SW480 (cell line): ENCODE results near the gene GSTO1.
A peak's percentile ranks its signal among the peaks of the same experiment; 100 is the strongest.

ENCODE experiments used
- DNase-seq: peaks from one replicate; pipeline ENCODE4 v3.0.0-alpha.2; 2016; ENCODE audit warnings: low spot score

GSTO1 gene

DNA sequence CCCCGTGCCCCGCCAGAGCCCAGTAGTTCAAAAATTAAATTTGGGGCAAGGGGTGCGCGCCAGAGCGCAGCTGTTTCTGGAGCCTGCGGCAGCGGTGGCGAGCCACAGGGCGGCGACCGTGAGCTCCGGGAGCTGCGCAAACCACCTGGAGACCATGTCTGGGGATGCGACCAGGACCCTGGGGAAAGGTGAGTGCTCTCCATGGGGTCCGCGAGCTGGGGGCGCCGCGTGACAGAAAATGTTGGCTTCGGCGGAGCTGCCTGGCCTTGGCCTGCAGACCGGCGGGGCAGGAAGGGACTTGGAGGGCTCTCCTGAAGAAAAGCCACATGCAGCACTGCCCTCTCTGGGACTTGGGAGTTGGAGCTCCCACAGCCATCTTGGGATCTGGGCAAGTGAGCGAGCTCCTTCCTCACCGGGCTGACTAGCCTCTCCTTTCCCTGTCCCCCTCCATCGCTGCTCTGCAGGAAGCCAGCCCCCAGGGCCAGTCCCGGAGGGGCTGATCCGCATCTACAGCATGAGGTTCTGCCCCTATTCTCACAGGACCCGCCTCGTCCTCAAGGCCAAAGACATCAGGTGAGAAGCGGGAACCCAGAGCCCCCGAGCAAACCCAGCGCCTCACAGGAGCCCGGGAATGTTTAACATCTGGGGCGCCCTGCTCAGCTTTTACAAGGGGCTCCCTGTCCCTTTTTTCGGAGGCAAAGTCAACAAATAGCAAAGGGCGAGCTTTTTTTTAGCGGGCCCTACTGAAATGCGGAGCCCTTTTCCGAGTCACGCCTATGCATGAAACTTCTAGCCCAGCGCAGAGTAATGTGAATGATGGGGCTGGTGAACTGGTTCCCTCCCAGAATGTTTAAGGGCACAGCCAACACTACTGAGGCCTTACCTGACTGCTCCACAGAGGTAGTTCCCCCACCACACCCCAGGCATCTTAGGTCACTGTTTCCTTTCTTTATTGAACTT is 20.4 kb downstream of the GSTO1 start:
- DNase-seq = peak; percentile 55

DNA sequence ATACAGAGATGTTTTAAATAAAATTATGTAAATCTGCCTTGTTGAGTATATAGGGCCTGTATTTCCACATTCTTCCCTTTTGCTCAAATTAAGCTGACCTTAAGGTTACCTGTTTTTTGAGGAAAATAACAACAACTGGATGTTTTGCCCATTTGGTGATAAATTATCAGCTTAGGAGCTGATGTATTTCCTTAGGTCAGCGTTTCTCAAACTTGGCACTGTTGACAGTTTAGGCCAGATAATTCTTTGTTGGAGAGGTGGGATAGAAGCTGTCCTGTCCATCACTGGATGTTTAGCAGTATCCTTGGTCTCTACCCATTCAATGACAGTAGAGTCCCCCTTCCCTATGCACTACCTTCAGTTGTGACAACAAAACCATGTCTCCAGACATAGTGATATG is 21.5 kb downstream of the GSTO1 start:
- no peak for DNase-seq

DNA sequence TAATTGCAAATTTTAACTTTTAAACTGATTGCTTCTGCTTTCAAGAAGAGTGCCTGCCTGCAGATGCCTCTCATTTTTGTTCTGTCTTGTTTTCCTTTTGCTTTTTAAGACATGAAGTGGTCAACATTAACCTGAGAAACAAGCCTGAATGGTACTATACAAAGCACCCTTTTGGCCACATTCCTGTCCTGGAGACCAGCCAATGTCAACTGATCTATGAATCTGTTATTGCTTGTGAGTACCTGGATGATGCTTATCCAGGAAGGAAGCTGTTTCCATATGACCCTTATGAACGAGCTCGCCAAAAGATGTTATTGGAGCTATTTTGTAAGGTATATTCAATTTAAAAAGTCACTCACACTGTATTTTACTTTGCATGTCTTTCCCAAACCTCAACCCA is 23.1 kb downstream of the GSTO1 start:
- DNase-seq = no peak

DNA sequence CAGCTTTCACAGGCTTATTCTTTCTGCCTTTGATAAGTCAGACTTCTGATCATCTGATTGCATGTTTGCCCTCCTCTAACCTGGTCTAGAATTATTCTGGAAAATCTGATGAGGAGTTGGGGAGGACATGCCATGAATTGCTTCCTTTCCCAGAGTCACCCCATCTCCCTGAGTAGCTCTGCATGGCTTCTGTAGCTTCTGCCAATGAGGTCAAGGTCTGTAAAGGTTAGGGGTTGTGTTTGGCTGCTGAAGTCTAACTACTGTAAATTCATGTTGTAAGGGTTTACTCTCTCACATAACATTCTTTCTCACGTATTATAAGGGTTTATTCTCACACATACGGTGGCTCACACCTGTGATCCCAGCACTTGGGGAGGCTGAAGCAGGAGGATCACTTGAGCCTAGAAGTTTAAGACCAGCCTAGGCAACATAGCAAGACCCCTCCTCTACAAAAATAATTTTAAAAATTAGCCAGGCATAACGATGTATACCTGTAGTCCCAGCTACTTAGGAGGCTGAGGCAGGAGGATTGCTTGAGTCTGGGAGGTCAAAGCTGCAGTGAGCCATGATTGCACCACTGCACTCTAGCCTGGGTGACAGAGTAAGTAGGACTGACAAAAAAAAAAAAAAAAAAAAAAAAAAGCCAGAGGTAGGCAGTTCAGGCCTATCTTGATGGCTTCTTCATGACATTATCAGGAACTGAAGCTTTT is 25.0 kb downstream of the GSTO1 start:
- DNase-seq = no peak

DNA sequence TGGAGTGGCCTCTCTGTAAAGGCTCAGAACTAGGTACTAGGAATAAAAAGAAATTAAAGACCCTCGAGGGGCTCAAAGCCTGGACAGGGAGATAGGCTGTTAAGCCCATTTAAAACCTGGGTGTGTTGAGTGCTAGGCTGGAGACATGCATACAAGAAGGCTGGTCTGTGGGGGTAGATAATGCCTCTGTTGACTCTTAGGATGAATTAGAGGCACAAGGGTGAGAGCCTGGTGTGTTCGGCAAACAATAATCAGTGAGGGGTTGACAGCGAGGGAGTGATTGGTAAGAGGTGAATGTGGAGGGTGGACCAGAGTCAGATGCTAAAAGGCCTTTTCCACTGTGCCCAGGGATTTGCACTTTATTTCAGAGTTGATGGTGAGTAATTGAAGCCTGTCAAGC is 27.0 kb downstream of the GSTO1 start:
- DNase-seq = no peak

DNA sequence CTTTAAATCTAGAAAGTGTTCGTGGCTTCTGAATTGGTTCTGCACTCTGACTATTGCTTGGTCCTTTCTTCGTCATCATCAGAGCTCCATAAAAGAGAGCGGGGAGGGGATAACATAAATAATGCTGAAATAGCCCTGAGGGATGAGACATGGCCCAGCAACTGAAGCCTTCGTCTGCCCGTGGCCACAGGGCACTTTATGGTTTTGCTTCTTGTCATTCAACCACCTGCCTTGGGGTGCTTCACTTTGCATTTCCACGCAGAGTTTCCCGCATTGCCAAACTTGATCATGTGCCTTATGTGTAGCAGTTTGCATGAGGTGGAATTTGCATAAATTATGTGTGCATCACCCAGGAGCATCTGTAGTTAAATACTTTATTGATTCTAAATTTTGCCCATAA is 30.2 kb downstream of the GSTO1 start:
- DNase-seq = no peak

DNA sequence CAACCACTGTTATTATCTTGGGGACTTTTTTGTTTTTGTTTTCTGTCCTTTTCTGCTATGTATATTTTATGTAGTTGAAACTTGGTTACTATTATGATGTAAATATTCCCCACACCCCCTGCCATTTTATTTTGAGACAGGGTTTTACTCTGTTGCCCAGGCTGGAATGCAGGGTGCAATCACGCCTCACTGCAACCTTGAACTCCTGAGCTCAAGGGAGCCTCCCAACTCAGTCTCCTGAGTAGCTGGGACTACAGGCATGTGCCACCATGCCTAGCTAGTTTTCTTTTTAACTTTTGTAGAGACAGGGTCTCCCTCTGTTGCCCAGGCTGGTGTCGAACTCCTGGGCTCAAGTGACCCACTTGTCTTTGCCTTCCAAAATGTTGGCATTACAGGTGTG is 32.2 kb downstream of the GSTO1 start:
- DNase-seq = no peak

DNA sequence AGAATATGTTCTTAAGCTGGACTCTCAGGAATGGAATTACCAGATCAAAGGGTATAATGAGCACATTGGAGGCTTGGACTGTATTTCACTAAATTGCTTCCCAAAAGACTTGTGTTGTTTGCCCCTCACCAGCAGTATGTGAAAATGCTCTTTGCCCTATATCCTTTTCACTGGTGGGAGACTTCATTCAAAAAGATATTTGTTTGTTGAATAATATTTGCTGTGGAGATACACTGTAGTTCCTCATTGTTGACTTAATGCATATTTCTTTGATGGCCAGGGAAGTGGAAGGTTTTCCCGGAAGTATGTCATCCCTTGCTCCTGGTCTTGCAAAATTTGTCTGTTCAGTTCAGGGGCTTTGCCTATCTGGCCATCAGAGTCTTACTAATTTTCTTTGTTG is 33.7 kb downstream of the GSTO1 start:
- no peak for DNase-seq

DNA sequence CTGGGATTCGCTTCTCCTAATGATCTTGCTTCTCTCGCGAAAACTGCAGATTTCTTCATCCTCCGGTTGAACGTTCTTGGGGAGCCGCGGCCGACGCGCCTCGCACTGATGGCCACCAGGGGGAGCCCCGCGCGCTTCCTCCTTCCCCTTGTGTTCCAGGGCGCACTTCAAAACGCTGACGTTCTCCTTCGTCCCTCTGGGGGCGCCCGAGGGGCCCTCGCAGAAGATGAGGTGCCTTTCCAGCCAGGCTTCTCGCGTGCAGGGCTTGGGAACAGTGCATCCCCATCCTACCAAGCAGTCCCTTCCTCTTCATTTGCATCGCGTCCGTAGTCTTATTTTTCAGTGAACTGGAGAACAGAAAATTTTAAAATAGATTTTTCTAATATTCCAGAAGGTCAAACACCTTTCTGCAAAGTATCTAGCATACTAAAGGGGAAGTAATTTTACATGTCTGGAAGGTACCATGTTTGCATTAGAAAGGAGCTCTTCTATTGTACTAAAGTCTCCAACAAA is 36.8 kb downstream of the GSTO1 start:
- DNase-seq = peak; percentile 85

DNA sequence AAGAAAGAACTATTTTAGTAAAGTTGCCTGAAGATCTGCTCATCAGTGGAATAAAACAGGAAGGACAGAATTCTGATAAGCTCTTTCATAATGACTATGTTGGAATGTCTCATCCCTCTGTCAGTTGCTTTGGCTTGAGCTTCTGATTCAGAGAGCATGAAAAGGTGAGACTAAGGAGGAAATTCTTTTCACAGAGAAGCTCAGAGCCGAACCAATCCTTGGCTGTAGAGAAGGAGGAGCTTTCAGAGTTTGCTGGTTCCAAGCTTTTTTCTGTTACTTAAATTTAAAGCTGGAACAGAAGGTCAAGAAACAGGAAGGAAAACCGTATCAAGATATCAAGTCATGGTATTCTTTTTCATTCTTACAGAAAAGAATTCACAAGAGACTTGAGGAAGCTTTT is 38.3 kb downstream of the GSTO1 start:
- no peak for DNase-seq

DNA sequence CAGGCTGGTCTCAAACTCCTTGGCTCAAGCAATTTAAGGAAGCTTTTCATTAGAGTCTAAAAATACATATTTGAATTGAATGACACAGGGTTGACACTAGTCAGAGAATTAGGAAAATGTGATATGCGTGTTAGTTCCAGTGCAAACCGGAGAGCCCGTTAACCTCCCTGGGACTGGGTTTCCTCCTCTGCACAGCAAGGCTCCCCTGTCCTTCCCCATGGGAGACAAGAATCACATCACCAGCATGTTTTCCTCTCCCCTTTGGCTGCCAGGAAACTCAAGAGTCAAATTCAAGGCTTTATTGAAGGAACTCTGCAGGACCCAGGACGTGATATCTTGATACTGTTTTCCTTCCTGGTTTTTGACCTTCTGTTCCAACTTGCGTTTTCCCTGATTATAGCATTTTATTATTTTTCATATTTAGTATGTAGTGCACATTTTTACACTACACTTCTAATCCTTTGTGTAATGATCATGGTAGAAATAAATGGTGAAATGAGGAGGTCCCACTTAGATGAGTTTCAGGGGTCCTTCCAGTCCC is 39.2 kb downstream of the GSTO1 start:
- no peak for DNase-seq

DNA sequence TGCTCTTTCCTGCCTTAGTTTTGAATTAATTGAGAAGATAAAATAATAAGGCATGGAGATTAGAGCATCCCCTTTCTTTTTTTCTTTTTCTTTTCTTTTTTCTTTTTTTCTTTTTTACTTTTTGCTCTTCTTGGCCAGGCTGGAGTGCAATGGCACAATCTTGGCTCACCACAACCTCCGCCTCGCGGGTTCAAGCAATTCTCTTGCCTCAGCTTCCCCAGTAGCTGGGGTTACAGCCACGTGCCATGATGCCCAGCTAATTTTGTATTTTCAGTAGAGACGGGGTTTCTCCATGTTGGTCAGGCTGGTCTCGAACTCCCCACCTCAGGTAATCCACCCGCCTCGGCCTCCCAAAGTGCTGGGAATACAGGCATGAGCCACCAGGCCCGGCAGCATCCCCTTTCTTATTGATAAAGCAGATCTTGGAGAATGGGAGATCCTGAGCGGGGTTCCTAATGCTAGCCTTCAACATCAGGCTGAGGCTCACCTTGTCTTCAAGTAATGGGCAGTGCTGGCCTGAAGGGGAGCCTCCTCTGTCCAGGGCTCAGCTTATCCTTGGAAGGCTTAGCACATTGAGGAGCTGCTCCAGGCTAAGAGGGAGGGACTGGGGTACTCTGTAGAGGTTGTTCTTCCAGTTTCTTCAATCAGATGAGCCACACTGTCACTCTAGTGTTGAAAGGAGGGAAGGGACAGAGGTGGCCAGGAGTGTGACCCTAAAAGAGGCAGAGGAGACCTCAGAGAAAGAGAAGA is 42.2 kb downstream of the GSTO1 start:
- DNase-seq = no peak

DNA sequence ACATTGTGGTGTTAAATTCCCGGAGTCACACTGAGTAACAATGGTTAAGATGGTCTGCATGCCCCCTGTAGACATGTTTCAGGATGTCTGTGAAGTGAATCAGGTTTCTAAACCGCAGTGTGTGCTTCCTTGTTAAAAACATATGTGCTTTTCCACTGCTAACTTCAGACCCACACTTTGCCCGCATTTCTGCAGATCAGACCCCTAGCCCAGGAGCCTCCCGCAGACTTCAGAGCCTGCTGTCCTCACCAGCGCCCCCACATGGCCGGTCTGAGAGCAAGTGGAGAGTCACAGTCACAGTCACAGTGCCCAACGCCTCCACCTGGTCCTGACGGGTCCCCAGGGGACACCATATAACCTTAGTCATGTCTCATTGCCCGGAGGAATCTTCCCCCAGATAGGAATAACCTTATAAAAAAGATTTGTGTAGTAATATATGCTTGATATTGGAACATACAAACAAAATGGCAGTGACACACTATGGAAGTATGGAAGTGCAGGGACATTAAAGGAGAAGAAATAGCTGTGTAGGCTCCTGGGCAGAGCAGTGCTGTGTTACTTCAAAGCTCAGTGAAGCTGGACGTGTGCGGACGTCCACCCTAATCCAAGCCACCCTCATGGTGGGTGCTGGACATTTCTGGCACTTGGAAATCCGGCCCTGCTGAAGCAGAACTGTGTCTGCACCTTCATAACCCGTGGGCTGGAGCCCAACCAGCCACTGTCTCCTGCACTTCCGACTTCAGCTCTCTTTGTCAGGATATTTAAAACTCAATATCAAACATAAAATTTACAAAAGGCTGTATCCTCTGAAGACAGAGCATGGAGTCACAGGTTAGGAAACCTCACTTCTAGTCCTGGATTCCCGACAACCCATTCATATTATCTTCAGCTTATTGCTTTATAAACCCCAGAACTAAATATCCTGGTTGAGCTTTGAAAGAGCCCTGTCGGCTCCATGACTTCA is 43.3 kb downstream of the GSTO1 start:
- no peak for DNase-seq

DNA sequence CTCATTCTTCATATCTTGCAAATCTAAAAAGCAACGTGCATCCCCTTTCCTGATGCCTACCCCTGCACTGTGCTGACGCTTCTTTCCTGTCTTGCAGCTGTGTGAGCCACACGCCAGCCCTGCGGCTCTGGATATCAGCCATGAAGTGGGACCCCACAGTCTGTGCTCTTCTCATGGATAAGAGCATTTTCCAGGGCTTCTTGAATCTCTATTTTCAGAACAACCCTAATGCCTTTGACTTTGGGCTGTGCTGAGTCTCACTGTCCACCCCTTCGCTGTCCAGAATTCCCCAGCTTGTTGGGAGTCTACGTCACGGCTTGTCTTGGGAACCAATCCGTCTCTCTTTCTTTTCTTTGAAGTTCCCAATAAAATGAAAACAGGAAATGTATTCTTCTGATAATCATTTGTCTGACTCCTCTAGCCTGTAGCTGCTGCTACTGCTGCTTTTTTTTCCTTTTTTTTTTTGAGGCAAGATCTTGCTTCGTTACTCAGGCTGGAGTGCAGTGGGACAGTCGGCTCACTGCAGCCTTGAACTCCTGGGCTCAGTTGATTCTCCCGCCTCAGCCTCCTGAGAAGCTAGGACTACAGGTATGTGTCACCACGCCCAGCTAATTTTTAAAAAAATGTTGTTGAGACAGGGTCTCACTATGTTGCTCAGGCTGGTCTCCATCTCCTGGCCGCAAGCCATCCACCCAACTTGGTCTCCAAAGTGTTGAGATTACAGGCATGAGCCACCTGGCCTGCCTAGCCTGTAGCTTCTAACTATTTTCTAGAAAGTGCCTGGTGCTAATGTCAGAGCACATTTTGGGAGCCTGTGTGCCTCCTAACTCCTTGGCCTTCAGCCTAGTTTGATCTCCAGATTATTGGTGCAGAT is 44.6 kb downstream of the GSTO1 start:
- no peak for DNase-seq

DNA sequence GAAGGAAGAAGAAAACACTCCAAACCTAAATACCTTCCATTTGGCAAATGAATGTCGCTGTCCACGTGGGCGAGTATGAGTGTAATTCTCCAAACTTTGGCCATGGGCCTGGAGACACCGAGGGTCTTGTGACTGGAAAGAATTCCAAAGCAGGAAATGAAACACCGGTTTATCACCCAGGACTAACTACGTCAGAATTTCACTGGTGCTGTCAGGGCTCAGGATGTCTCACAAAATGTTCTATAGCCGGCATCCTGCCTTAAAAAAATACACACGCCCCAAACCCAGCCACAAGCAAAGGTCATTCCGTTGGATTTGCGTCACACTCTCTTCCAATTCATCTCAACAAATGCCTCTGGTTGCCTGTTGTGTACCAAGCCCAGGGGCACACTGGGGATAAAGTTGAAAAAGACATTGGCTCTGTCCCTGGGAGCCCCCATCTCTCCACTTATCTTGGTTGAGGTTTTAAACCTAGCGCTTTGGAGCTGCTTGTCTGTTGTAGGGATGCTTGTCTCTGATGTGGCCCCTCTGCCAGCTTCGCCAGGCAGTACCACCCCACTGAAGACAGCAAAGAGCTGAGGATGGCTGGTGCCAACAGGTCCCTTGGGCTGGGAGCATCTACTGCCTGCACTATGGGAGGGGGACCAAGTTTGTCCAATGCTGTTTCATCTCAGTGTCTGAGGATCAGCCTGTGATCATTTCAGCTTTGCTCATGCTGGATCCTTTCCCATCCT is 45.5 kb downstream of the GSTO1 start:
- DNase-seq = no peak

DNA sequence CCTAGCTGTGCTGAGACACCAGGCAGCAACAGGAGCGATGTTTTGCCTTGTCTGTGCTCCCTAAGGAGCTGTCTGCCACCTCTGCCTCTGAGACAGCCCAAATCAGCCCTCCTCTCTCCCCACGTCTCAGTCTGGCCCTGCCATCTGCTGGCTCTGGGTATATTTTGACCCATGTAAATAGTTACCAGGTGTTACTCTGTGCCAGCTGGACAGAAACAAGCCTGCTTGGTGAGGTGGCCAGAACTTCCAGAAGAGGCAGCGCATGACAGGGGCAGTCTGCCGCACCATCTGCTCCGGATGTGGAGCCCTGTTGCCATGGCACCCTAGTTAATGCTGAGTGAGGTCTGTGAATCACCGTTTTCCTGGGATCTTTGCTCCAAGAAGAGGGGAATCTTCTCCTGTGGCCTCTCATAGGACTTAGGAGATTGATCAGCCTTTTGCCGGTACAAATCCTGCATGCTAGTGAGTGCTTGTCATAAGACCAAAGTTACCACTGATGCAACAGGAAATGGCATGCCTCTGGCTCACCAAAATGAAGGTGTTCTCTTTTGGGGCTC is 46.1 kb downstream of the GSTO1 start:
- DNase-seq = peak; percentile 36

DNA sequence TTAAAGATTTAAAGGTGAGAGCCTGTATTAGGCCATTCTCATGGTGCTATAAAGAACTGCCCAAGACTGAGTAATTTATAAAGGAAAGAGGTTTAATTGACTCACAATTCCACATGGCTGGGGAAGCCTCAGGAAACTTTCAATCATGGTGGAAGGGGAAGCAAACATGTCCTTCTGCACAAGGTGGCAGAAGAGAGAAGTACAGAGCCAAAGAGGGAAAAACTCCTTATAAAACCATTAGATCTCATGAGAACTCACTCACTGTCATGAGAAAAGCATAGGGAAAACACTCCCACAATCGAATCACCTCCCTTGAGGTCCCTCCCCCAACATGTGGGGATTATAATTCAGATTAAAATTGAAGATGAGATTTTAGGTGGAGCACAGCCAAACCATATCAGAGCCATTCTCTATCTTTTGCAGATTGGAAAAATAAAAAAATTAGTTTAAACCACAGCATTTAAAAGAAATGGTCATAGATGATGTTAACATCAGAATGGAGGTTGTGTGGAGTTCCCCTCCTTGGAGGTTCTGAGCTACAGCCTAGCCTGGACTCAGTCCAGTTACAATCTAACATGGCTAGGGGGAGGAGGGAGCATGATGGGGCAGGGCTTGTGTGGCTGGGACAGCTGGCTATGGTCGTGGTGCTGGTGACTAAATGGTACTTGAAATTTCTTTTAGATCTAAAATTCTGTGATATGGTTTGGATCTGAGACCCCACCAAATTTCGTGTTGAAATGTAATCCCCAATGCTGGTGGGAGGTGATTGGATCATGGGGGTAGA is 47.4 kb downstream of the GSTO1 start:
- DNase-seq = no peak
